RWPE1 (cell line): Measurements from ENCODE around the gene CDH26.

Experiments
- CTCF ChIA-PET: fragments of 350-600 bp; sonication (Branson Sonifier 250); formaldehyde crosslinking; extraction: SDS; loops from one replicate; lab custom pipeline; 2021; lab: Yijun Ruan, JAX
- POLR2A ChIA-PET: fragments of 400-600 bp; formaldehyde crosslinking; extraction: SDS; loops from one replicate; lab custom pipeline; 2020; ENCODE audit warnings: antibody characterized with exemption; ENCODE audit not compliant: low non-redundant PET; lab: Yijun Ruan, JAX
- DNase-seq: peaks from one replicate; pipeline ENCODE4 v3.0.0; 2012; ENCODE audit warnings: low spot score
- H3K27ac ChIP-seq: fragments of 450-650 bp; 2 replicates; pipeline ENCODE4 v1.5.1; 2017
- TF ChIP-seq, protein P1 (sequence below): fragments of 450-650 bp; conservative IDR thresholded peaks from 2 replicates; pipeline ENCODE4 v1.5.1; 2017; ENCODE audit warnings: low read depth, mild to moderate bottlenecking

CDH26 gene

GRCh38 chr20:60046860-60047259 lies 88.6 kb downstream of the CDH26 start:
- ChIA-PET CTCF (interaction anchor here (1.0 to 2.1 kb wide), 3 partner anchors 11 to 97 kb away, joined by 3 to 7 read pairs (median 3); no protein-coding TSS in a partner anchor), POLR2A (no interaction called here)
- peak overlapping the region; percentile 67; the same call in 1 of the 2 replicates for H3K27ac ChIP-seq
- TF ChIP-seq, protein P1, sequence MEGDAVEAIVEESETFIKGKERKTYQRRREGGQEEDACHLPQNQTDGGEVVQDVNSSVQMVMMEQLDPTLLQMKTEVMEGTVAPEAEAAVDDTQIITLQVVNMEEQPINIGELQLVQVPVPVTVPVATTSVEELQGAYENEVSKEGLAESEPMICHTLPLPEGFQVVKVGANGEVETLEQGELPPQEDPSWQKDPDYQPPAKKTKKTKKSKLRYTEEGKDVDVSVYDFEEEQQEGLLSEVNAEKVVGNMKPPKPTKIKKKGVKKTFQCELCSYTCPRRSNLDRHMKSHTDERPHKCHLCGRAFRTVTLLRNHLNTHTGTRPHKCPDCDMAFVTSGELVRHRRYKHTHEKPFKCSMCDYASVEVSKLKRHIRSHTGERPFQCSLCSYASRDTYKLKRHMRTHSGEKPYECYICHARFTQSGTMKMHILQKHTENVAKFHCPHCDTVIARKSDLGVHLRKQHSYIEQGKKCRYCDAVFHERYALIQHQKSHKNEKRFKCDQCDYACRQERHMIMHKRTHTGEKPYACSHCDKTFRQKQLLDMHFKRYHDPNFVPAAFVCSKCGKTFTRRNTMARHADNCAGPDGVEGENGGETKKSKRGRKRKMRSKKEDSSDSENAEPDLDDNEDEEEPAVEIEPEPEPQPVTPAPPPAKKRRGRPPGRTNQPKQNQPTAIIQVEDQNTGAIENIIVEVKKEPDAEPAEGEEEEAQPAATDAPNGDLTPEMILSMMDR = no peak
- DNase-seq = no peak

DNA sequence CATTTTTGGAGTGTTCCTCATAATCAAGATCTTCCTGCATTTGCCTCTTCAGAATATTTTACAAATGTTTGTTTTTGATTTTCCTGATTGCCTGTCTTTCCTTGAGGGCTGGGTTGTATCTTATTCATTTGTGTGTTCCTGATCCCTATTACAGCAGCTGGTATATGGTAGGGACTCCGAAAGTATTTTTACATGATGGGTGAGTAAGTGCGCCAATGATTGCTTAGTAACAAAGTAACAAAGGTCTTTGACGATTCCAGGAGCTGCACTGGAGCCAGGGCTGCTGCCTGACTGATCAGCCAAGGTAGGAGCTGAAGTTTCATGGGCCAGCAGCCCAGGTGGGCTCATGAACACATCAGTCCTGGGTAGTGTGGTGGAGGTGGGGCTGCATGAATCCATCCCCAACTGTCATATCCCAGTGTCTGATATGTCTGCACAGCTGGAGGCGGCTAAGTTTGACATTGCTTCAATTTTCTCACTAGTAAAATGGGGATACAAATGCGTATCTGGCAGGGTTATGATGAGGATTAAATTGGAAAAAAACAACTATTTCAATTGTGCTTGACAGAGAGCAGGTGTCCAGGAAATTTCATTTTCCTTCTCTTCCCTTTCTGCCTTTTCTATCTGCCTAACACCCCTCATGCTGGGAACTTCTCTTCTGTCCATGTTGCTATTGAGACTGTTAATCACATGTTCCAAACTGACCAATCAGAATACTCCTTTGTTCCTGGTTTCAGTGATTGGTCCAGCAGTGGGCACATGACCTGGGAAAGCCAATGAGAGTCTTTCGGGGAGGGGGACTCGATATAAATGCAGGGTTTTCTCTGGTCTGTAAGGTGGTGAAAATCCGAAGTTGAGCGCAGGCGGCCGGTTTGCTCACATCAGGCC lies 90.7 kb downstream of the CDH26 start:
- peak; percentile 48 for DNase-seq
- H3K27ac ChIP-seq = peak overlapping the region; percentile 12; the same call in 1 of the 2 replicates
- ChIA-PET CTCF (interaction anchor here (0.9 to 2.3 kb wide), 3 partner anchors 9 to 102 kb away, joined by 4 to 19 read pairs (median 6); no protein-coding TSS in a partner anchor), POLR2A (no interaction called here)
- TF ChIP-seq, protein P1 = no peak

- ChIA-PET POLR2A (no interaction called here), CTCF (interaction anchor here (0.5 to 2.3 kb wide), 15 partner anchors 14 to 1112 kb away, joined by 3 to 19 read pairs (median 3); partner anchors contain the start of genes CDH26 and PPP1R3D)
- peak; percentile 43 for DNase-seq
- TF ChIP-seq, protein P1 = no peak
- H3K27ac ChIP-seq = peak overlapping the region; percentile 12; the same call in 1 of the 2 replicates
Measured at GRCh38 chr20:60049601-60050000, 91.4 kb downstream of the CDH26 start.

DNA sequence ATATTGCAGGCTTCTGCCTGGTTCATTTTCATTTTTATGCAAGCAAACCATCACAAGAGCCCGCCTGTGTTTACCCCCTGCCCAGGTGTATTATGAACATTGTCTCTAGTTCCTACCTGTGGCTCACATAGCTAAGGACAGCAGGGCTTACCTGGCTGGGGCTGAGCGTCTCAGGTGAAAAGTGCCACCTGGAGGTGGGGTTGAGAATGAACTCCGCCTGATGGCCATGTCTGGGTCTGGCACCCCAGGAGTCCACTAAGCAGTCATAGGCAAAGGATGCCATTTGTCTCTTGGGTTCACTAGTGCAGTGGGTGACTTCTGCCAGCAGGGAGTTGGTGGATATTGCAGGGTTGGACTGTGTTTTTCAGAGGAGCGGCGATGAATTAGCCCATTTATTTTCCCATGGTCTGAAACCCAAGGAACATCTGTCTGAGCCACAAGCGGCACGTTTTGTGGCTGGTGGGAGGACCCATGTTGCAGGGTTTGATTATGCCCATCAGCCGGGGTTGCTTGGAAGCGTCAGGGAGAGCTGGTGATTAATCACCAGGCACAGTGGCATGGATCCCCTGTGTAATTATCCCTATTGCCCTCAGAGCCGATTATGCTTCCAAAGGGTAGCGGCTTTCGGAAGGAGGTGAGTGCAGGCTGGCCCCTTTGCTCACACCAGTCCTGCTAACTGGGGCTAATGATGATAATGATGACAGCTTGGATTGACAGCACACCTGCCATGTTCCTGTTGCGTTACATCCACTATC lies 92.1 kb downstream of the CDH26 start:
- ChIA-PET POLR2A (no interaction called here), CTCF (interaction anchor here (0.5 to 2.3 kb wide), 16 partner anchors 13 to 1887 kb away, joined by 3 to 19 read pairs (median 4); partner anchors contain the start of genes CDH26 and PPP1R3D)
- TF ChIP-seq, protein P1 = no peak; the same call in 1 of the 2 replicates
- no peak overlapping the region for H3K27ac ChIP-seq
- peak; percentile 80 for DNase-seq

- ChIA-PET POLR2A (no interaction called here), CTCF (interaction anchor here (0.5 to 1.7 kb wide), 5 partner anchors 57 to 159 kb away, joined by 3 to 11 read pairs (median 5); no protein-coding TSS in a partner anchor)
- H3K27ac ChIP-seq = no peak overlapping the region
- no peak for DNase-seq
- TF ChIP-seq, protein P1 = no peak
Measured at GRCh38 chr20:60051911-60052310, 93.7 kb downstream of the CDH26 start.

- no peak for DNase-seq
- ChIA-PET CTCF (interaction anchor here (0.5 to 1.7 kb wide), 4 partner anchors 102 to 1499 kb away, joined by 3 to 11 read pairs (median 3); no protein-coding TSS in a partner anchor), POLR2A (no interaction called here)
- TF ChIP-seq, protein P1 = no peak
- no peak overlapping the region for H3K27ac ChIP-seq
Measured at GRCh38 chr20:60052322-60052721, 94.1 kb downstream of the CDH26 start.
